AG09319 (cell line): ENCODE results near the gene KCNS3.

Experiments
- DNase-seq: peaks from one replicate; pipeline ENCODE4 v3.0.0-alpha.2; 2010; ENCODE audit warnings: low read depth; ENCODE audit errors: extremely low read depth
- CTCF ChIP-seq: IDR thresholded peaks from 2 replicates; pipeline ENCODE4 v1.5.1; 2011; ENCODE audit warnings: low read depth, mild to moderate bottlenecking, inconsistent platforms, low read length, moderate library complexity

KCNS3 gene

GRCh38 chr2:17858064-17858463, 20.4 kb upstream of the KCNS3 start:
- no peak for DNase-seq

GRCh38 chr2:17863539-17863938, 14.9 kb upstream of the KCNS3 start:
- no peak for TF ChIP-seq CTCF
- DNase-seq = no peak

More at GRCh38 chr2:17858064-17858463, 20.4 kb upstream of the KCNS3 start:
- no peak for TF ChIP-seq CTCF

- no peak for TF ChIP-seq CTCF
- no peak for DNase-seq
These were observed 13.8 kb upstream of the KCNS3 start for GRCh38 chr2:17864676-17865075.

- TF ChIP-seq CTCF = no peak
- DNase-seq = no peak
These were observed 11.3 kb upstream of the KCNS3 start for GRCh38 chr2:17867133-17867532.

- no peak for TF ChIP-seq CTCF
- DNase-seq = no peak
These were observed 9.3 kb upstream of the KCNS3 start for GRCh38 chr2:17869128-17869527.

GRCh38 chr2:17871639-17872038, 6.8 kb upstream of the KCNS3 start:
- TF ChIP-seq CTCF = no peak
- DNase-seq = no peak

GRCh38 chr2:17873021-17873420, 5.4 kb upstream of the KCNS3 start:
- no peak for TF ChIP-seq CTCF
- DNase-seq = no peak
